ENCODE measurements around the gene C14orf132. TPM values are rescaled to one million over a fixed set of nuclear protein-coding genes. Genes with fewer than 3 reads are reported as not detected.
A peak's percentile ranks its signal among the peaks of the same experiment; 100 is the strongest.
"Not testable (repeated sequence)": the region's sequence is repeated elsewhere in the genome, so short reads cannot be mapped to it uniquely, and the experiment has no call there.

C14orf132 gene
- total RNA-seq, 1 donor from 2014 or later, result 552 TPM

GRCh38 chr14:96069421-96069820, 30.3 kb downstream of the C14orf132 start:
- DNase-seq, result peak; percentile 10
- H3K4me1 Mint-ChIP-seq (ENCODE audit: low read depth, unreplicated experiment), result peaks cover 47% of the 10 kb centered on the region
- TF ChIP-seq CTCF (IDR thresholded peaks at IDR 0.05; ENCODE audit: partially characterized antibody, unreplicated experiment), result no peak
- H3K36me3 Mint-ChIP-seq (ENCODE audit: unreplicated experiment), result peaks cover 30% of the 10 kb centered on the region
- H3K27me3 Mint-ChIP-seq (ENCODE audit: unreplicated experiment), result peaks cover 7% of the 10 kb centered on the region
- no peak overlapping the region for H3K27ac Mint-ChIP-seq (ENCODE audit: unreplicated experiment)
- peaks cover 8% of the 10 kb centered on the region for H3K9me3 Mint-ChIP-seq (ENCODE audit: unreplicated experiment)
- H3K4me3 Mint-ChIP-seq (ENCODE audit: unreplicated experiment), result no peak overlapping the region

- peak; percentile 8 for DNase-seq
- peaks cover 7% of the 10 kb centered on the region for H3K27me3 Mint-ChIP-seq (ENCODE audit: unreplicated experiment)
Observed at GRCh38 chr14:96071561-96071960, 32.4 kb downstream of the C14orf132 start.

GRCh38 chr14:96072076-96072475, 32.9 kb downstream of the C14orf132 start:
- Mint-ChIP-seq H3K4me1 (ENCODE audit: low read depth, unreplicated experiment) (peaks cover 49% of the 10 kb centered on the region), H3K27ac (ENCODE audit: unreplicated experiment) (no peak overlapping the region), H3K27me3 (ENCODE audit: unreplicated experiment) (peaks cover 10% of the 10 kb centered on the region), H3K9me3 (ENCODE audit: unreplicated experiment) (peaks cover 4% of the 10 kb centered on the region), H3K36me3 (ENCODE audit: unreplicated experiment) (peaks cover 30% of the 10 kb centered on the region), H3K4me3 (ENCODE audit: unreplicated experiment) (no peak overlapping the region)
- DNase-seq, result peak; percentile 5
- no peak for TF ChIP-seq CTCF (IDR thresholded peaks at IDR 0.05; ENCODE audit: partially characterized antibody, unreplicated experiment)

More at GRCh38 chr14:96071561-96071960, 32.4 kb downstream of the C14orf132 start:
- peaks cover 4% of the 10 kb centered on the region for H3K9me3 Mint-ChIP-seq (ENCODE audit: unreplicated experiment)
- peaks cover 49% of the 10 kb centered on the region for H3K4me1 Mint-ChIP-seq (ENCODE audit: low read depth, unreplicated experiment)
- no peak overlapping the region for H3K4me3 Mint-ChIP-seq (ENCODE audit: unreplicated experiment)
- TF ChIP-seq CTCF (IDR thresholded peaks at IDR 0.05; ENCODE audit: partially characterized antibody, unreplicated experiment), result no peak
- H3K27ac Mint-ChIP-seq (ENCODE audit: unreplicated experiment), result no peak overlapping the region
- H3K36me3 Mint-ChIP-seq (ENCODE audit: unreplicated experiment), result peaks cover 30% of the 10 kb centered on the region

- peaks cover 4% of the 10 kb centered on the region for H3K9me3 Mint-ChIP-seq (ENCODE audit: unreplicated experiment)
- DNase-seq, result no peak
- peak overlapping the region; percentile 68 for H3K27ac Mint-ChIP-seq (ENCODE audit: unreplicated experiment)
- peaks cover 8% of the 10 kb centered on the region for H3K27me3 Mint-ChIP-seq (ENCODE audit: unreplicated experiment)
- TF ChIP-seq CTCF (IDR thresholded peaks at IDR 0.05; ENCODE audit: partially characterized antibody, unreplicated experiment), result no peak
- peaks cover 54% of the 10 kb centered on the region for H3K4me1 Mint-ChIP-seq (ENCODE audit: low read depth, unreplicated experiment)
- peak overlapping the region; percentile 78 for H3K4me3 Mint-ChIP-seq (ENCODE audit: unreplicated experiment)
- H3K36me3 Mint-ChIP-seq (ENCODE audit: unreplicated experiment), result peaks cover 30% of the 10 kb centered on the region
Observed at GRCh38 chr14:96072746-96073145, 33.6 kb downstream of the C14orf132 start.

- H3K9me3 Mint-ChIP-seq (ENCODE audit: unreplicated experiment); H3K4me3 Mint-ChIP-seq (ENCODE audit: unreplicated experiment); DNase-seq; H3K27me3 Mint-ChIP-seq (ENCODE audit: unreplicated experiment): not testable (repeated sequence)
- H3K36me3 Mint-ChIP-seq (ENCODE audit: unreplicated experiment), result peaks cover 30% of the 10 kb centered on the region
- H3K27ac Mint-ChIP-seq (ENCODE audit: unreplicated experiment), result peak overlapping the region; percentile 20
- H3K4me1 Mint-ChIP-seq (ENCODE audit: low read depth, unreplicated experiment), result peaks cover 55% of the 10 kb centered on the region
Observed at GRCh38 chr14:96073260-96074039, 34.3 kb downstream of the C14orf132 start.

Data from glutamatergic neuron (in vitro differentiated cells).